Measurements from ENCODE around the gene HGF.
"Not testable (repeated sequence)": the region's sequence is repeated elsewhere in the genome, so short reads cannot be mapped to it uniquely, and the experiment has no call there.

The HGF gene
- 0 to 0.19 (median 0) reads per million in 3 donors for total RNA-seq

- DNase-seq, result no peak
- H3K4me3 ChIP-seq (ENCODE audit: insufficient read depth, low read depth, low read length, poor library complexity, severe bottlenecking), result no peak within 1 kb of the TSS
- no peaks in the 10 kb centered on the region for H3K9me3 ChIP-seq (ENCODE audit: control insufficient read depth, low read length)
- no peaks in the 10 kb centered on the region for H3K4me1 ChIP-seq (ENCODE audit: control insufficient read depth, insufficient read depth, low read length, poor library complexity, severe bottlenecking)
- no peaks in the 10 kb centered on the region for H3K27me3 ChIP-seq (replicated peaks; ENCODE audit: control insufficient read depth, insufficient read depth, low read length, poor library complexity, severe bottlenecking)
- no peaks in the 10 kb centered on the region for H3K36me3 ChIP-seq (ENCODE audit: control insufficient read depth, insufficient read depth, low read length)
- H3K27ac ChIP-seq (ENCODE audit: insufficient read depth, low read length, poor library complexity, severe bottlenecking), result no peak within 1 kb of the TSS
These were observed at the start of gene HGF for GRCh38 chr7:81769891-81770727. Gene HGF, minus strand, starts transcription at chr7:81770047. Its CDS starts 76 bp downstream, at chr7:81769971.

GRCh38 chr7:81816312-81816711 is 46.5 kb upstream of the HGF start:
- Histone ChIP-seq H3K9me3 (ENCODE audit: control insufficient read depth, low read length) (no peaks in the 10 kb centered on the region), H3K36me3 (ENCODE audit: control insufficient read depth, insufficient read depth, low read length) (no peaks in the 10 kb centered on the region), H3K27ac (ENCODE audit: insufficient read depth, low read length, poor library complexity, severe bottlenecking) (no peak overlapping the region), H3K4me1 (ENCODE audit: control insufficient read depth, insufficient read depth, low read length, poor library complexity, severe bottlenecking) (no peaks in the 10 kb centered on the region), H3K27me3 (replicated peaks; ENCODE audit: control insufficient read depth, insufficient read depth, low read length, poor library complexity, severe bottlenecking) (no peaks in the 10 kb centered on the region), H3K4me3 (ENCODE audit: insufficient read depth, low read depth, low read length, poor library complexity, severe bottlenecking) (no peak overlapping the region)
- DNase-seq, result no peak

- not testable (repeated sequence) for H3K9me3 ChIP-seq (ENCODE audit: control insufficient read depth, low read length); H3K27ac ChIP-seq (ENCODE audit: insufficient read depth, low read length, poor library complexity, severe bottlenecking); DNase-seq; H3K27me3 ChIP-seq (replicated peaks; ENCODE audit: control insufficient read depth, insufficient read depth, low read length, poor library complexity, severe bottlenecking); H3K4me3 ChIP-seq (ENCODE audit: insufficient read depth, low read depth, low read length, poor library complexity, severe bottlenecking); H3K4me1 ChIP-seq (ENCODE audit: control insufficient read depth, insufficient read depth, low read length, poor library complexity, severe bottlenecking); H3K36me3 ChIP-seq (ENCODE audit: control insufficient read depth, insufficient read depth, low read length)
These were observed 43.1 kb upstream of the HGF start for GRCh38 chr7:81812866-81813476.

- Histone ChIP-seq H3K4me3 (ENCODE audit: insufficient read depth, low read depth, low read length, poor library complexity, severe bottlenecking) (no peak overlapping the region), H3K36me3 (ENCODE audit: control insufficient read depth, insufficient read depth, low read length) (no peaks in the 10 kb centered on the region), H3K4me1 (ENCODE audit: control insufficient read depth, insufficient read depth, low read length, poor library complexity, severe bottlenecking) (no peaks in the 10 kb centered on the region), H3K27ac (ENCODE audit: insufficient read depth, low read length, poor library complexity, severe bottlenecking) (no peak overlapping the region), H3K27me3 (replicated peaks; ENCODE audit: control insufficient read depth, insufficient read depth, low read length, poor library complexity, severe bottlenecking) (no peaks in the 10 kb centered on the region), H3K9me3 (ENCODE audit: control insufficient read depth, low read length) (no peaks in the 10 kb centered on the region)
- DNase-seq, result no peak
These were observed 42.4 kb upstream of the HGF start for GRCh38 chr7:81811956-81812865.

GRCh38 chr7:81810476-81811155 is 40.8 kb upstream of the HGF start:
- H3K9me3 ChIP-seq (ENCODE audit: control insufficient read depth, low read length), result no peaks in the 10 kb centered on the region
- no peaks in the 10 kb centered on the region for H3K4me1 ChIP-seq (ENCODE audit: control insufficient read depth, insufficient read depth, low read length, poor library complexity, severe bottlenecking)
- H3K27ac ChIP-seq (ENCODE audit: insufficient read depth, low read length, poor library complexity, severe bottlenecking), result no peak overlapping the region
- no peaks in the 10 kb centered on the region for H3K27me3 ChIP-seq (replicated peaks; ENCODE audit: control insufficient read depth, insufficient read depth, low read length, poor library complexity, severe bottlenecking)
- DNase-seq, result no peak
- no peaks in the 10 kb centered on the region for H3K36me3 ChIP-seq (ENCODE audit: control insufficient read depth, insufficient read depth, low read length)
- H3K4me3 ChIP-seq (ENCODE audit: insufficient read depth, low read depth, low read length, poor library complexity, severe bottlenecking), result no peak overlapping the region

- H3K27me3 ChIP-seq (replicated peaks; ENCODE audit: control insufficient read depth, insufficient read depth, low read length, poor library complexity, severe bottlenecking); H3K36me3 ChIP-seq (ENCODE audit: control insufficient read depth, insufficient read depth, low read length); H3K4me1 ChIP-seq (ENCODE audit: control insufficient read depth, insufficient read depth, low read length, poor library complexity, severe bottlenecking); H3K27ac ChIP-seq (ENCODE audit: insufficient read depth, low read length, poor library complexity, severe bottlenecking); H3K9me3 ChIP-seq (ENCODE audit: control insufficient read depth, low read length); H3K4me3 ChIP-seq (ENCODE audit: insufficient read depth, low read depth, low read length, poor library complexity, severe bottlenecking); DNase-seq: not testable (repeated sequence)
These were observed 38.5 kb upstream of the HGF start for GRCh38 chr7:81808310-81808709.

- H3K9me3 ChIP-seq (ENCODE audit: control insufficient read depth, low read length), result no peaks in the 10 kb centered on the region
- no peak for DNase-seq
- no peaks in the 10 kb centered on the region for H3K4me1 ChIP-seq (ENCODE audit: control insufficient read depth, insufficient read depth, low read length, poor library complexity, severe bottlenecking)
- H3K27ac ChIP-seq (ENCODE audit: insufficient read depth, low read length, poor library complexity, severe bottlenecking), result no peak overlapping the region
- H3K27me3 ChIP-seq (replicated peaks; ENCODE audit: control insufficient read depth, insufficient read depth, low read length, poor library complexity, severe bottlenecking), result no peaks in the 10 kb centered on the region
- H3K36me3 ChIP-seq (ENCODE audit: control insufficient read depth, insufficient read depth, low read length), result no peaks in the 10 kb centered on the region
- no peak overlapping the region for H3K4me3 ChIP-seq (ENCODE audit: insufficient read depth, low read depth, low read length, poor library complexity, severe bottlenecking)
These were observed 33.4 kb upstream of the HGF start for GRCh38 chr7:81803267-81803666.

GRCh38 chr7:81802251-81802650 is 32.4 kb upstream of the HGF start:
- H3K9me3 ChIP-seq (ENCODE audit: control insufficient read depth, low read length), result no peaks in the 10 kb centered on the region
- H3K27me3 ChIP-seq (replicated peaks; ENCODE audit: control insufficient read depth, insufficient read depth, low read length, poor library complexity, severe bottlenecking), result no peaks in the 10 kb centered on the region
- H3K36me3 ChIP-seq (ENCODE audit: control insufficient read depth, insufficient read depth, low read length), result no peaks in the 10 kb centered on the region
- no peaks in the 10 kb centered on the region for H3K4me1 ChIP-seq (ENCODE audit: control insufficient read depth, insufficient read depth, low read length, poor library complexity, severe bottlenecking)
- no peak overlapping the region for H3K27ac ChIP-seq (ENCODE audit: insufficient read depth, low read length, poor library complexity, severe bottlenecking)
- no peak for DNase-seq
- H3K4me3 ChIP-seq (ENCODE audit: insufficient read depth, low read depth, low read length, poor library complexity, severe bottlenecking), result no peak overlapping the region

GRCh38 chr7:81801532-81801931 is 31.7 kb upstream of the HGF start:
- H3K9me3 ChIP-seq (ENCODE audit: control insufficient read depth, low read length), result no peaks in the 10 kb centered on the region
- H3K27ac ChIP-seq (ENCODE audit: insufficient read depth, low read length, poor library complexity, severe bottlenecking), result no peak overlapping the region
- H3K4me3 ChIP-seq (ENCODE audit: insufficient read depth, low read depth, low read length, poor library complexity, severe bottlenecking), result no peak overlapping the region
- DNase-seq, result no peak
- H3K27me3 ChIP-seq (replicated peaks; ENCODE audit: control insufficient read depth, insufficient read depth, low read length, poor library complexity, severe bottlenecking), result no peaks in the 10 kb centered on the region
- H3K36me3 ChIP-seq (ENCODE audit: control insufficient read depth, insufficient read depth, low read length), result no peaks in the 10 kb centered on the region
- no peaks in the 10 kb centered on the region for H3K4me1 ChIP-seq (ENCODE audit: control insufficient read depth, insufficient read depth, low read length, poor library complexity, severe bottlenecking)
